Measurements from ENCODE around the gene SLC24A3. TPM values are rescaled to one million over a fixed set of nuclear protein-coding genes. Genes with fewer than 3 reads are reported as not detected.

SLC24A3 gene
- total and polyA plus RNA-seq, 2 experiments from 2014 or later, result 0.81 to 2.5 TPM

- Histone ChIP-seq H4K20me1 (replicated peaks; ENCODE audit: insufficient read depth) (no peaks in the 10 kb centered on the region), H2AFZ (no peak overlapping the region), H3K79me2 (replicated peaks; ENCODE audit: insufficient read depth) (no peaks in the 10 kb centered on the region), H3K9me2 (ENCODE audit: insufficient read depth) (no peaks in the 10 kb centered on the region), H3K36me3 (ENCODE audit: insufficient read depth) (no peaks in the 10 kb centered on the region), H3K4me1 (ENCODE audit: insufficient read depth) (no peaks in the 10 kb centered on the region), H3K4me2 (no peak overlapping the region), H3K4me3 (no peak overlapping the region), H3K27me3 (ENCODE audit: insufficient read depth) (no peaks in the 10 kb centered on the region), H3F3A (replicated peaks; ENCODE audit: low read depth) (no peaks in the 10 kb centered on the region), H3K27ac (ENCODE audit: low read depth) (no peak overlapping the region)
- Mint-ChIP-seq H3K4me1 (0 out of 3 replicates have a peak, but pooled peaks cover 3% of the 10 kb centered on the region), H3K9me3 (no peaks in the 10 kb centered on the region), H3K36me3 (ENCODE audit: low read depth) (no peaks in the 10 kb centered on the region; the same call in 2 of the 3 replicates), H3K4me3 (no peak overlapping the region), H3K27ac (no peak overlapping the region), H3K27me3 (ENCODE audit: insufficient read depth, low read depth, poor library complexity) (peaks cover 6% of the 10 kb centered on the region)
- ATAC-seq (no peak), DNase-seq (ENCODE audit: low spot score) (no peak)
- TF ChIP-seq ZNF462 (CRISPR knock-in tag; IDR thresholded peaks at IDR 0.05) (no peak), CREB1 (CRISPR knock-in tag; IDR thresholded peaks at IDR 0.05; ENCODE audit: low read depth) (no peak), REST (IDR thresholded peaks at IDR 0.05; ENCODE audit: unreplicated experiment) (no peak), EZH2phosphoT487 (IDR thresholded peaks at IDR 0.05; ENCODE audit: unreplicated experiment) (no peak), ETS1 (IDR thresholded peaks at IDR 0.05) (no peak), NANOG (IDR thresholded peaks at IDR 0.05; ENCODE audit: borderline replicate concordance) (no peak), ZNF114 (CRISPR knock-in tag; IDR thresholded peaks at IDR 0.05) (no peak), EZH2 (IDR thresholded peaks at IDR 0.05; ENCODE audit: low read depth, unreplicated experiment) (no peak), STAT1 (IDR thresholded peaks at IDR 0.05; ENCODE audit: unreplicated experiment) (no peak), ZNF331 (CRISPR knock-in tag; IDR thresholded peaks at IDR 0.05; ENCODE audit: low read depth) (no peak), JUNB (IDR thresholded peaks at IDR 0.05; ENCODE audit: unreplicated experiment) (no peak), CTCF (conservative IDR thresholded peaks at IDR 0.05; ENCODE audit: low read depth in 2 of 2) (no peak), POLR2AphosphoS5 (IDR thresholded peaks at IDR 0.05; ENCODE audit: low read depth) (no peak)
These were observed 283.7 kb downstream of the SLC24A3 start for GRCh38 chr20:19495905-19496703.
